GM12878 (cell line): ENCODE results near the gene B3GNT4. TPM values are rescaled to one million over a fixed set of nuclear protein-coding genes. Genes with fewer than 3 reads are reported as not detected.

Experiments used
- ATAC-seq: fragments of 200-7000 bp; cut with Tn5 transposase; 3 replicates; pipeline ENCODE4 v1.9.1; 2020; ENCODE audit warnings: mild to moderate bottlenecking, moderate library complexity
- BruUV-seq: library from RNA; stranded (reverse); fragments of 400-500 nt; replicated peaks from 2 replicates; lab custom pipeline; 2021; lab: Mats Ljungman, UMichigan
- CTCF ChIA-PET: fragments of 300-600 bp; sonication (Branson Sonifier 250); formaldehyde crosslinking; extraction: SDS; loops from one replicate; lab custom pipeline; 2021; ENCODE audit warnings: inconsistent platforms; lab: Yijun Ruan, JAX
- POLR2A ChIA-PET: fragments of 350-600 bp; formaldehyde crosslinking; extraction: SDS; loops from one replicate; lab custom pipeline; 2021; ENCODE audit warnings: inconsistent platforms; lab: Charles Lee
- RAD21 ChIA-PET: fragments of 300-600 bp; sonication (Branson Sonifier 250); formaldehyde crosslinking; loops from one replicate; lab custom pipeline; 2023; ENCODE audit warnings: antibody characterized with exemption; ENCODE audit not compliant: unreplicated experiment; lab: Charles Lee
- SMC1A ChIA-PET: fragments of 300-600 bp; sonication (Branson Sonifier 250); formaldehyde crosslinking; loops from one replicate; lab custom pipeline; 2023; ENCODE audit not compliant: unreplicated experiment, uncharacterized antibody; lab: Charles Lee
- DNase-seq: peaks from one replicate; pipeline ENCODE4 v3.0.0-alpha.2; 2011; ENCODE audit warnings: low read depth, low spot score
- FAIRE-seq: peaks from 3 replicates; lab custom pipeline; 2011; peaks lifted over from hg19 to GRCh38; lab: Jason Lieb, UNC
- H2AFZ ChIP-seq: 2 replicates; pipeline ENCODE4 v1.6.0; 2011; ENCODE audit warnings: low read depth, low read length, control low read depth; ENCODE audit not compliant: control insufficient read depth
- H3K27ac ChIP-seq: 2 replicates; pipeline ENCODE4 v1.5.1; 2011; ENCODE audit warnings: control low read depth; ENCODE audit not compliant: control insufficient read depth, insufficient read depth
- H3K27me3 ChIP-seq, 2 experiments: replicated peaks in 1 of 2; 2 replicates each; pipeline versions ENCODE4 v1.6.0 to v1.6.1; 2011; ENCODE audit warnings: low read length in 1 of 2; ENCODE audit not compliant: control insufficient read depth in 2 of 2, insufficient read depth in 2 of 2
- H3K36me3 ChIP-seq, 2 experiments: 2 replicates each; pipeline ENCODE4 v1.5.1; 2011; ENCODE audit warnings: low read length in 1 of 2; ENCODE audit not compliant: control insufficient read depth in 2 of 2, insufficient read depth in 2 of 2
- H3K4me1 ChIP-seq: 2 replicates; pipeline ENCODE4 v1.6.1; 2011; ENCODE audit warnings: mild to moderate bottlenecking, low read length, moderate library complexity, mixed read lengths; ENCODE audit not compliant: control insufficient read depth, insufficient read depth
- H3K4me2 ChIP-seq: 2 replicates; pipeline ENCODE4 v1.6.0; 2011; ENCODE audit warnings: control low read depth; ENCODE audit not compliant: control insufficient read depth, insufficient read depth
- H3K4me3 ChIP-seq: fragments of 200-600 bp; sonication (generic); 2 replicates; pipeline ENCODE4 v1.5.1; 2016
- H3K79me2 ChIP-seq: 2 replicates; pipeline ENCODE4 v1.6.0; 2011; ENCODE audit warnings: low read length; ENCODE audit not compliant: control insufficient read depth, insufficient read depth
- H3K9ac ChIP-seq: 2 replicates; pipeline ENCODE4 v1.8.0; 2011; ENCODE audit warnings: low read length, control low read depth, mixed read lengths; ENCODE audit not compliant: control insufficient read depth, insufficient read depth
- H3K9me3 ChIP-seq: replicated peaks from 3 replicates; pipeline ENCODE4 v1.5.1; 2011; ENCODE audit warnings: mild to moderate bottlenecking, low read length; ENCODE audit not compliant: control insufficient read depth, insufficient read depth
- H4K20me1 ChIP-seq: 2 replicates; pipeline ENCODE4 v1.6.0; 2011; ENCODE audit not compliant: control insufficient read depth, insufficient read depth
- BRCA1 ChIP-seq: IDR thresholded peaks from 2 replicates; pipeline ENCODE4 v1.6.1; 2011; ENCODE audit warnings: low read depth, low read length, improper control_type of control experiment
- CREB1 ChIP-seq: IDR thresholded peaks from 2 replicates; pipeline ENCODE4 v1.6.1; 2012; ENCODE audit warnings: low read depth, mild to moderate bottlenecking, inconsistent platforms
- JUND ChIP-seq: IDR thresholded peaks from 2 replicates; pipeline ENCODE4 v1.6.1; 2012; ENCODE audit warnings: low read depth, mild to moderate bottlenecking, low read length, improper control_type of control experiment, moderate library complexity
- MYC ChIP-seq: IDR thresholded peaks from 2 replicates; pipeline ENCODE4 v1.6.1; 2011; ENCODE audit warnings: mild to moderate bottlenecking, low read length, moderate library complexity, inconsistent platforms; ENCODE audit not compliant: insufficient read depth, insufficient replicate concordance, insufficient read length, severe bottlenecking
- NFYB ChIP-seq: IDR thresholded peaks from 2 replicates; pipeline ENCODE4 v1.6.1; 2011; ENCODE audit warnings: low read depth, mild to moderate bottlenecking, low read length, improper control_type of control experiment, moderate library complexity; ENCODE audit not compliant: insufficient read depth
- RFX5 ChIP-seq: IDR thresholded peaks from 2 replicates; pipeline ENCODE4 v1.6.1; 2011; ENCODE audit warnings: low read depth, low read length, improper control_type of control experiment
- SMARCA5 ChIP-seq: fragments of 450-650 bp; IDR thresholded peaks from 2 replicates; pipeline ENCODE4 v1.6.1; 2017; ENCODE audit warnings: mild to moderate bottlenecking
- ZSCAN29 ChIP-seq: fragments of 450-650 bp; IDR thresholded peaks from 2 replicates; pipeline ENCODE4 v1.6.1; 2017; ENCODE audit warnings: mild to moderate bottlenecking, moderate library complexity
- WGBS: methylation state at CpG from one replicate; pipeline ENCODE4 v1.1.6; 2016; ENCODE audit warnings: low lambda C conversion rate; ENCODE audit not compliant: insufficient replicate concordance, insufficient coverage; ENCODE audit errors: missing lambda C conversion rate; 5-methylcytosine and 5-hydroxymethylcytosine counted together
- in situ Hi-C: fragments of 300-500 bp; cut with MboI; formaldehyde crosslinking; loops from 9 replicates; pipeline ENCODE4 v1.14.3; 2018; ENCODE audit warnings: mixed read lengths
- intact Hi-C: fragments of 100-400 bp; cut with micrococcal nuclease; formaldehyde crosslinking; loops from one replicate; pipeline ENCODE4 v1.14.2; 2022; ENCODE audit not compliant: unreplicated experiment
- polyA plus RNA-seq, 11 experiments: library from polyadenylated mRNA; depleted of rRNA in 4 of 11; unstranded in 6 of 11; stranded (reverse) in 5 of 11; fragments of >200 nt; fragmentation: Nextera tagmentation in 4 of 11; fragmentation: Illumina TruSeq in 1 of 11; extraction: Ambion mirVana in 4 of 11; extraction: Trizol in 1 of 11; gene quantifications; 1 replicate in 1 of 11; 2 replicates in 10 of 11; pipeline versions ENCODE4 v1.2.1 to v1.2.3, GENCODE V29; 2011 to 2016; ENCODE audit warnings: inconsistent platforms in 2 of 11, missing spikeins in 2 of 11, low read depth in 1 of 11
- total RNA-seq, 4 experiments: library from RNA; depleted of rRNA in 3 of 4; stranded (reverse); fragments of >200 nt in 3 of 4; fragmentation: Illumina TruSeq in 1 of 4; extraction: Trizol in 1 of 4; gene quantifications; 2 replicates each; pipeline versions ENCODE4 v1.2.1 to v1.2.3, GENCODE V29; 2013 to 2021
- TF ChIP-seq, protein P1 (sequence below): fragments of 450-650 bp; IDR thresholded peaks from 2 replicates; pipeline ENCODE4 v1.6.1; 2016; ENCODE audit warnings: mild to moderate bottlenecking
- TF ChIP-seq, protein P2 (sequence below): fragments of 450-650 bp; IDR thresholded peaks from 2 replicates; pipeline ENCODE4 v1.6.1; 2017; ENCODE audit warnings: low read depth, mild to moderate bottlenecking, moderate library complexity
- TF ChIP-seq, protein P3 (sequence below): IDR thresholded peaks from 2 replicates; pipeline ENCODE4 v1.6.1; 2012; ENCODE audit warnings: low read depth, low read length, improper control_type of control experiment
- TF ChIP-seq, protein P4 (sequence below): fragments of 450-650 bp; IDR thresholded peaks from 2 replicates; pipeline ENCODE4 v1.6.1; 2017; ENCODE audit warnings: mild to moderate bottlenecking, low read depth, inconsistent platforms; ENCODE audit not compliant: poor library complexity, severe bottlenecking
- TF ChIP-seq, protein P5 (sequence below): fragments of 450-650 bp; formaldehyde crosslinking; IDR thresholded peaks from 2 replicates; pipeline ENCODE4 v1.5.0; 2022; ENCODE audit warnings: mild to moderate bottlenecking, missing genetic modification characterization

Gene B3GNT4
- total and polyA plus RNA-seq, 10 of the 15 experiments (the other 5 are each of a cell fraction or from before 2014, with no cell fraction given) = 0.04 to 0.95 (median 0.88) TPM; not detected in 7

DNA sequence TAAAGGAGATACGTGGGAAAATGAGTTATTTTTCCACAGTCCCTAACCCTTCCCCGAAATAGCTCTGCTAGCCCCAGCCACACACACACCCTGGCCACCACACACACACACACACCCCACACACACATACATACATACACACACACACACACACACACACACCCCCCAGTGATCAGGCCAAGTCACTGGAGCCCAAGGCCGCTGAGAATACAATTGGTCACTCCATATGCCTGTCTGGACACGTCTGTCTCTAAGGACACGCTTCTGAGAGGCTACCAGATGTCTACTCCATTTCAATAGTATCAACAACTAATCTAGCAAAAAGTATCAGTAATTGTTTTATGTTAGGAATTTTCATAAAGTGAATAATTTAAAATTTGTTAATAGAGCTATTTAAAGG is 35.4 kb downstream of the B3GNT4 start:
- Histone ChIP-seq H3K9me3 (no peaks in the 10 kb centered on the region), H3K4me1 (no peaks in the 10 kb centered on the region), H3K79me2 (no peaks in the 10 kb centered on the region), H3K27ac (no peak overlapping the region), H2AFZ (no peak overlapping the region), H4K20me1 (no peaks in the 10 kb centered on the region), H3K36me3 (peaks cover 4 to 6% of the 10 kb centered on the region in 2 experiments; a peak in 2 of 4 replicates), H3K27me3 (no peaks in the 10 kb centered on the region), H3K9ac (no peak overlapping the region), H3K4me2 (no peak overlapping the region), H3K4me3 (no peak overlapping the region)
- ChIA-PET CTCF (interaction anchor here (0.6 to 1.0 kb wide), 2 partner anchors 28 to 390 kb away, joined by 4 read pairs; no protein-coding TSS in a partner anchor), POLR2A (interaction anchor here (0.6 kb wide), 1 partner anchor 107 kb away, joined by 6 read pairs; no protein-coding TSS in a partner anchor), RAD21 (no interaction called here), SMC1A (no interaction called here)
- 99% methylated on average over 5 of the region's 5 CpGs for WGBS
- intact Hi-C loops = no loop called here
- FAIRE-seq = no peak
- ATAC-seq = no peak
- BruUV-seq = no TSS peak
- DNase-seq = no peak
- in situ Hi-C loops = no loop called here
- TF ChIP-seq, protein P1, sequence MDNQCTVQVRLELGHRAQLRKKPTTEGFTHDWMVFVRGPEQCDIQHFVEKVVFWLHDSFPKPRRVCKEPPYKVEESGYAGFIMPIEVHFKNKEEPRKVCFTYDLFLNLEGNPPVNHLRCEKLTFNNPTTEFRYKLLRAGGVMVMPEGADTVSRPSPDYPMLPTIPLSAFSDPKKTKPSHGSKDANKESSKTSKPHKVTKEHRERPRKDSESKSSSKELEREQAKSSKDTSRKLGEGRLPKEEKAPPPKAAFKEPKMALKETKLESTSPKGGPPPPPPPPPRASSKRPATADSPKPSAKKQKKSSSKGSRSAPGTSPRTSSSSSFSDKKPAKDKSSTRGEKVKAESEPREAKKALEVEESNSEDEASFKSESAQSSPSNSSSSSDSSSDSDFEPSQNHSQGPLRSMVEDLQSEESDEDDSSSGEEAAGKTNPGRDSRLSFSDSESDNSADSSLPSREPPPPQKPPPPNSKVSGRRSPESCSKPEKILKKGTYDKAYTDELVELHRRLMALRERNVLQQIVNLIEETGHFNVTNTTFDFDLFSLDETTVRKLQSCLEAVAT = no peak
- TF ChIP-seq ZSCAN29 (no peak), MYC (no peak), CREB1 (no peak), JUND (no peak), SMARCA5 (no peak), NFYB (no peak), RFX5 (no peak), BRCA1 (no peak)
- TF ChIP-seq, protein P2, sequence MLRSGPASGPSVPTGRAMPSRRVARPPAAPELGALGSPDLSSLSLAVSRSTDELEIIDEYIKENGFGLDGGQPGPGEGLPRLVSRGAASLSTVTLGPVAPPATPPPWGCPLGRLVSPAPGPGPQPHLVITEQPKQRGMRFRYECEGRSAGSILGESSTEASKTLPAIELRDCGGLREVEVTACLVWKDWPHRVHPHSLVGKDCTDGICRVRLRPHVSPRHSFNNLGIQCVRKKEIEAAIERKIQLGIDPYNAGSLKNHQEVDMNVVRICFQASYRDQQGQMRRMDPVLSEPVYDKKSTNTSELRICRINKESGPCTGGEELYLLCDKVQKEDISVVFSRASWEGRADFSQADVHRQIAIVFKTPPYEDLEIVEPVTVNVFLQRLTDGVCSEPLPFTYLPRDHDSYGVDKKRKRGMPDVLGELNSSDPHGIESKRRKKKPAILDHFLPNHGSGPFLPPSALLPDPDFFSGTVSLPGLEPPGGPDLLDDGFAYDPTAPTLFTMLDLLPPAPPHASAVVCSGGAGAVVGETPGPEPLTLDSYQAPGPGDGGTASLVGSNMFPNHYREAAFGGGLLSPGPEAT = no peak
- TF ChIP-seq, protein P3, sequence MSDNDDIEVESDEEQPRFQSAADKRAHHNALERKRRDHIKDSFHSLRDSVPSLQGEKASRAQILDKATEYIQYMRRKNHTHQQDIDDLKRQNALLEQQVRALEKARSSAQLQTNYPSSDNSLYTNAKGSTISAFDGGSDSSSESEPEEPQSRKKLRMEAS = no peak
- TF ChIP-seq, protein P4, sequence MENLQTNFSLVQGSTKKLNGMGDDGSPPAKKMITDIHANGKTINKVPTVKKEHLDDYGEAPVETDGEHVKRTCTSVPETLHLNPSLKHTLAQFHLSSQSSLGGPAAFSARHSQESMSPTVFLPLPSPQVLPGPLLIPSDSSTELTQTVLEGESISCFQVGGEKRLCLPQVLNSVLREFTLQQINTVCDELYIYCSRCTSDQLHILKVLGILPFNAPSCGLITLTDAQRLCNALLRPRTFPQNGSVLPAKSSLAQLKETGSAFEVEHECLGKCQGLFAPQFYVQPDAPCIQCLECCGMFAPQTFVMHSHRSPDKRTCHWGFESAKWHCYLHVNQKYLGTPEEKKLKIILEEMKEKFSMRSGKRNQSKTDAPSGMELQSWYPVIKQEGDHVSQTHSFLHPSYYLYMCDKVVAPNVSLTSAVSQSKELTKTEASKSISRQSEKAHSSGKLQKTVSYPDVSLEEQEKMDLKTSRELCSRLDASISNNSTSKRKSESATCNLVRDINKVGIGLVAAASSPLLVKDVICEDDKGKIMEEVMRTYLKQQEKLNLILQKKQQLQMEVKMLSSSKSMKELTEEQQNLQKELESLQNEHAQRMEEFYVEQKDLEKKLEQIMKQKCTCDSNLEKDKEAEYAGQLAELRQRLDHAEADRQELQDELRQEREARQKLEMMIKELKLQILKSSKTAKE = no peak
- TF ChIP-seq, protein P5, sequence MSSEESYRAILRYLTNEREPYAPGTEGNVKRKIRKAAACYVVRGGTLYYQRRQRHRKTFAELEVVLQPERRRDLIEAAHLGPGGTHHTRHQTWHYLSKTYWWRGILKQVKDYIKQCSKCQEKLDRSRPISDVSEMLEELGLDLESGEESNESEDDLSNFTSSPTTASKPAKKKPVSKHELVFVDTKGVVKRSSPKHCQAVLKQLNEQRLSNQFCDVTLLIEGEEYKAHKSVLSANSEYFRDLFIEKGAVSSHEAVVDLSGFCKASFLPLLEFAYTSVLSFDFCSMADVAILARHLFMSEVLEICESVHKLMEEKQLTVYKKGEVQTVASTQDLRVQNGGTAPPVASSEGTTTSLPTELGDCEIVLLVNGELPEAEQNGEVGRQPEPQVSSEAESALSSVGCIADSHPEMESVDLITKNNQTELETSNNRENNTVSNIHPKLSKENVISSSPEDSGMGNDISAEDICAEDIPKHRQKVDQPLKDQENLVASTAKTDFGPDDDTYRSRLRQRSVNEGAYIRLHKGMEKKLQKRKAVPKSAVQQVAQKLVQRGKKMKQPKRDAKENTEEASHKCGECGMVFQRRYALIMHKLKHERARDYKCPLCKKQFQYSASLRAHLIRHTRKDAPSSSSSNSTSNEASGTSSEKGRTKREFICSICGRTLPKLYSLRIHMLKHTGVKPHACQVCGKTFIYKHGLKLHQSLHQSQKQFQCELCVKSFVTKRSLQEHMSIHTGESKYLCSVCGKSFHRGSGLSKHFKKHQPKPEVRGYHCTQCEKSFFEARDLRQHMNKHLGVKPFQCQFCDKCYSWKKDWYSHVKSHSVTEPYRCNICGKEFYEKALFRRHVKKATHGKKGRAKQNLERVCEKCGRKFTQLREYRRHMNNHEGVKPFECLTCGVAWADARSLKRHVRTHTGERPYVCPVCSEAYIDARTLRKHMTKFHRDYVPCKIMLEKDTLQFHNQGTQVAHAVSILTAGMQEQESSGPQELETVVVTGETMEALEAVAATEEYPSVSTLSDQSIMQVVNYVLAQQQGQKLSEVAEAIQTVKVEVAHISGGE = no peak
